Esophagus (tissue), 2 donors: ENCODE results near the gene PPARA. TPM values are rescaled to one million over a fixed set of nuclear protein-coding genes. Genes with fewer than 3 reads are reported as not detected.

Experiments
- H3K27ac ChIP-seq, 2 donors: one replicate each; pipeline ENCODE4 v1.5.1; 2013; ENCODE audit warnings: low read depth in 2 of 2, mild to moderate bottlenecking in 2 of 2, inconsistent platforms in 1 of 2, low read length in 1 of 2, moderate library complexity in 1 of 2
- H3K27me3 ChIP-seq, 2 donors: one replicate each; pipeline ENCODE4 v1.6.1; 2013; ENCODE audit warnings: low read length in 2 of 2, control low read depth in 1 of 2, mild to moderate bottlenecking in 1 of 2; ENCODE audit not compliant: insufficient read depth in 2 of 2, control insufficient read depth in 1 of 2
- H3K36me3 ChIP-seq, 2 donors: one replicate each; pipeline ENCODE4 v1.6.1; 2013; ENCODE audit warnings: low read length in 1 of 2; ENCODE audit not compliant: control insufficient read depth in 2 of 2, insufficient read depth in 2 of 2
- H3K4me1 ChIP-seq, 2 donors: one replicate each; pipeline ENCODE4 v1.6.1; 2013; ENCODE audit warnings: low read length in 1 of 2; ENCODE audit not compliant: control insufficient read depth in 2 of 2, insufficient read depth in 2 of 2
- H3K4me3 ChIP-seq, 2 donors: one replicate each; pipeline ENCODE4 v1.5.1; 2013; ENCODE audit warnings: low read length in 2 of 2, mild to moderate bottlenecking in 2 of 2, low read depth in 1 of 2, moderate library complexity in 1 of 2
- H3K9me3 ChIP-seq, 2 donors: one replicate each; pipeline ENCODE4 v1.6.1; 2013; ENCODE audit warnings: mild to moderate bottlenecking in 2 of 2, low read depth in 1 of 2, low read length in 1 of 2, moderate library complexity in 1 of 2; ENCODE audit not compliant: control insufficient read depth in 2 of 2, insufficient read depth in 1 of 2
- WGBS, 2 donors: extraction: QIAGEN DNeasy Blood & Tissue Kit; methylation state at CpG; one replicate each; pipeline ENCODE4 v1.1.7; 2013; 5-methylcytosine and 5-hydroxymethylcytosine counted together
- polyA plus RNA-seq, 2 donors: library from polyadenylated mRNA; stranded (reverse); fragments of 200-250 nt; gene quantifications; one replicate each; pipeline ENCODE4 v1.2.3, GENCODE V29; 2013
- donor health status: healthy with polysubstance abuse.
- donor health status: Bipolar disorder and iron deficiency.

PPARA gene
- polyA plus RNA-seq, 2 donors, result 3.2 to 3.9 TPM

DNA sequence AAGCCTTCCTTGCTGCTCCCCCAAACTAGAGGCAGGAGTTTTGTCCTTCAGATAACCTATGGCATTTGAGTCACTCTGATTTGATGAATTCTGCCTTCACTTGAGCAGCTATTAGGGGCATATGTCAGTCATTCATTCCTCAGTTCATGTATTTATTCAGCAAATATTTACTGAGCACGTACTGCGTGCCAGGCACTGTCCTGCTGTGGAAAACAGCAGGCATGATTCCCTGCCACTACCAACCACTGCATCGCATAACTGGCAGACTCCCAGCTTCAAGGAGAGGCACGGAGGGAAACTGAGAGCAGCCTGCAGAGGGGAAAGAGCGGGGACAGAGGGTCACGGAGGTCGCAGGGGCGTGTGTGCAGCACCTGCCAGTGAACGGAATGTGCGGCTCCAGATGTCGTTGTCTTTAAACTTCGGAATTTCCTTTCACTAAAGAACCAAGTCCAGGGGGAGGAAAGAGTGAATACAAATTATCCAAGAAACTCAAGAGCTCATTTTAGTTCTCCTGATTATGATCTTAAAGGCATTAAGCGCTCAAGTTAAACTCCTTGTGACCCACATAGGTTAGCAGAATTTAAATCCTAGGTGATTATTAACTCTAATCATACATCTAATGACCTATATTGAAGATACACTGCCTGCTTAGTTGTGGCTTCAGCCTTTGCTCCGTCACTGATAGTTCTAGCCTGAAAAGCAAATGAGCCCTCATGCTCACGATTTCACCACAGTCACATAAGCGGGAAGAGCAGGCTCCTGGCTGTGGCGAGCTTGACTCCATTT, 12.6 kb downstream of the PPARA start:
- H3K4me1 ChIP-seq, result no peaks in the 10 kb centered on the region
- peaks cover 2 to 4% of the 10 kb centered on the region in 2 donors for H3K36me3 ChIP-seq
- H3K27me3 ChIP-seq, result no peaks in the 10 kb centered on the region
- H3K27ac ChIP-seq, result no peak overlapping the region
- H3K9me3 ChIP-seq, result no peaks in the 10 kb centered on the region
- WGBS, 2 donors, result 63 to 83% methylated on average over 17 of the region's 17 CpGs
- no peak overlapping the region for H3K4me3 ChIP-seq

DNA sequence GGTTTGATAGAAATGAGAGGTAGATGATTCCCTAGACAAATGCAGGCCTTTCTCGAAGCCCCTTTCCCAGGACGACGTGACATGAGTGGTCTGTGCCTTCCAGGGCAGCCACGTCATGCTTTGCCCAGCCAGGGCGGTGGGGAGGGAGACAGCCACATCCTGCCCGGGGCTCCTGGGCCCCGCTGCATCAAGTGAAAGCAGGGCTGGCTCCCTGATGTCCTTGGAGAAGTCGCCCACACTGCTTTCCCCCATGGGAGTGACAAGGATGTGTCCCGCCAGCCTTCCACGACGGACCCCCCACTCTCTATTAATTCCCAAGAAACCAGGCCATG, 13.2 kb downstream of the PPARA start:
- H3K9me3 ChIP-seq, result no peaks in the 10 kb centered on the region
- no peaks in the 10 kb centered on the region for H3K27me3 ChIP-seq
- peaks cover 2 to 4% of the 10 kb centered on the region in 2 donors for H3K36me3 ChIP-seq
- no peak overlapping the region for H3K4me3 ChIP-seq
- no peaks in the 10 kb centered on the region for H3K4me1 ChIP-seq
- H3K27ac ChIP-seq, result no peak overlapping the region
- WGBS, 2 donors, result 86 to 87% methylated on average over 11 of the region's 11 CpGs

GRCh38 chr22:46165977-46166376, 15.7 kb downstream of the PPARA start:
- H3K36me3 ChIP-seq, result peaks cover 0 to 4% of the 10 kb centered on the region in 2 donors
- 94% methylated on average over 3 of the region's 3 CpGs for WGBS, 2 donors
- peaks cover 0 to 2% of the 10 kb centered on the region in 2 donors for H3K9me3 ChIP-seq
- no peak overlapping the region for H3K27ac ChIP-seq
- H3K27me3 ChIP-seq, result no peaks in the 10 kb centered on the region
- H3K4me3 ChIP-seq, result no peak overlapping the region
- no peaks in the 10 kb centered on the region for H3K4me1 ChIP-seq

DNA sequence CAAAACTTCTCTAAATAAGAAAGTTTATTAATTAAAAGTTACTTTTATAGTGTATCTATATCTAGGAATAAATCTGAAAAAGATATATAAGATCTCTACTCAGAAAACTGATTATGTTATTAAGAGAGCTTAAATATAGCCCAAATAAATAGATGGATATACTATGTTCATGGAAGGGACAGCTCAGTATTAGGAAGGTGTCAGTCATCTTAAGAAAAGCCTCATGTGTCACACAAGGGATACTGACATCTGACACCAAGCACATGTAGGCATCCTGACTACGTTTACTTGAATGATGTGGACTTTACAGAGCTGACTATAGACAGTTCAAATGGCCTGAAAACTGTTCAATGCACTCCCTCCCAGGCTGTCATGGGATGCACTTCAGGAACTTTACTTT, 19.3 kb downstream of the PPARA start:
- Histone ChIP-seq H3K36me3 (no peaks in the 10 kb centered on the region), H3K27ac (no peak overlapping the region), H3K4me1 (peaks cover 5% of the 10 kb centered on the region in 2 donors), H3K9me3 (peaks cover 0 to 2% of the 10 kb centered on the region in 2 donors), H3K27me3 (no peaks in the 10 kb centered on the region), H3K4me3 (no peak overlapping the region)
- 89 to 93% methylated on average over 1 of the region's 1 CpG for WGBS, 2 donors

- Histone ChIP-seq H3K4me3 (no peak overlapping the region), H3K27ac (no peak overlapping the region), H3K36me3 (peaks cover 0 to 4% of the 10 kb centered on the region in 2 donors), H3K4me1 (peaks cover 5% of the 10 kb centered on the region in 2 donors), H3K9me3 (peaks cover 0 to 2% of the 10 kb centered on the region in 2 donors), H3K27me3 (no peaks in the 10 kb centered on the region)
- 84 to 85% methylated on average over 8 of the region's 8 CpGs for WGBS, 2 donors
Observed at GRCh38 chr22:46171940-46172339, 21.6 kb downstream of the PPARA start.

GRCh38 chr22:46172522-46173110, 22.3 kb downstream of the PPARA start:
- H3K4me3 ChIP-seq, result no peak overlapping the region
- H3K27me3 ChIP-seq, result no peaks in the 10 kb centered on the region
- peaks cover 0 to 2% of the 10 kb centered on the region in 2 donors for H3K9me3 ChIP-seq
- peaks cover 0 to 4% of the 10 kb centered on the region in 2 donors for H3K36me3 ChIP-seq
- WGBS, 2 donors, result 90 to 91% methylated on average over 11 of the region's 11 CpGs
- H3K27ac ChIP-seq, result no peak overlapping the region
- peaks cover 5% of the 10 kb centered on the region in 2 donors for H3K4me1 ChIP-seq

- H3K9me3 ChIP-seq, result peaks cover 0 to 2% of the 10 kb centered on the region in 2 donors
- H3K27me3 ChIP-seq, result no peaks in the 10 kb centered on the region
- peaks cover 0 to 4% of the 10 kb centered on the region in 2 donors for H3K36me3 ChIP-seq
- 61 to 63% methylated on average over 3 of the region's 3 CpGs for WGBS, 2 donors
- H3K27ac ChIP-seq, result no peak overlapping the region
- H3K4me3 ChIP-seq, result no peak overlapping the region
- peaks cover 5% of the 10 kb centered on the region in 2 donors for H3K4me1 ChIP-seq
Observed at GRCh38 chr22:46173152-46173551, 22.8 kb downstream of the PPARA start.

GRCh38 chr22:46175631-46176030, 25.3 kb downstream of the PPARA start:
- peaks cover 1 to 6% of the 10 kb centered on the region in 2 donors for H3K9me3 ChIP-seq
- H3K27ac ChIP-seq, result peak overlapping the region in 1 of 2 donors; percentile 59
- no peaks in the 10 kb centered on the region for H3K27me3 ChIP-seq
- H3K4me1 ChIP-seq, result peaks cover 5% of the 10 kb centered on the region in 2 donors
- WGBS, 2 donors, result 81 to 86% methylated on average over 5 of the region's 5 CpGs
- H3K4me3 ChIP-seq, result no peak overlapping the region
- peaks cover 0 to 12% of the 10 kb centered on the region in 2 donors for H3K36me3 ChIP-seq

- Histone ChIP-seq H3K9me3 (peaks cover 4 to 12% of the 10 kb centered on the region in 2 donors), H3K4me1 (peaks cover 1 to 2% of the 10 kb centered on the region in 2 donors), H3K27ac (no peak overlapping the region), H3K36me3 (peaks cover 0 to 14% of the 10 kb centered on the region in 2 donors), H3K4me3 (no peak overlapping the region), H3K27me3 (no peaks in the 10 kb centered on the region)
- WGBS, 2 donors, result 89 to 91% methylated on average over 9 of the region's 9 CpGs
Observed at GRCh38 chr22:46176508-46177003, 26.2 kb downstream of the PPARA start.
